GM21423 (cell line): ENCODE data around the gene DNAJB4.
"Not testable (repeated sequence)": the region's sequence is repeated elsewhere in the genome, so short reads cannot be mapped to it uniquely, and the experiment has no call there.

ENCODE experiments used
- ATAC-seq: cut with Tn5 transposase; IDR thresholded peaks from one replicate; pipeline ENCODE4 v1.9.1; 2021; ENCODE audit warnings: mild to moderate bottlenecking, moderate library complexity; ENCODE audit not compliant: unreplicated experiment

Gene DNAJB4

GRCh38 chr1:78061825-78062523 lies 57.2 kb downstream of the DNAJB4 start:
- no peak for ATAC-seq

- ATAC-seq, result not testable (repeated sequence)
These were observed 60.1 kb downstream of the DNAJB4 start for GRCh38 chr1:78064886-78065285.
